Adrenal gland (tissue), 5 donors: ENCODE data around the gene HHAT.

Experiments used
- CTCF ChIP-seq, 6 experiments: fragments of 450-650 bp in 4 of 6; fragments of 200-600 bp in 2 of 6; sonication (generic) in 1 of 6; IDR thresholded peaks; 1 replicate in 5 of 6; 2 replicates in 1 of 6; pipeline versions ENCODE4 v1.5.1 to v1.8.0; 2016 to 2021; ENCODE audit warnings: antibody characterized with exemption in 6 of 6, mild to moderate bottlenecking in 2 of 6, moderate library complexity in 1 of 6
- POLR2A ChIP-seq, 2 donors: fragments of 450-650 bp; IDR thresholded peaks; one replicate each; pipeline ENCODE4 v1.6.1; 2017; ENCODE audit warnings: antibody characterized with exemption in 2 of 2, mild to moderate bottlenecking in 2 of 2, moderate library complexity in 1 of 2
- donor health status: DM: no; HTN: no; CAD: no.

DNA sequence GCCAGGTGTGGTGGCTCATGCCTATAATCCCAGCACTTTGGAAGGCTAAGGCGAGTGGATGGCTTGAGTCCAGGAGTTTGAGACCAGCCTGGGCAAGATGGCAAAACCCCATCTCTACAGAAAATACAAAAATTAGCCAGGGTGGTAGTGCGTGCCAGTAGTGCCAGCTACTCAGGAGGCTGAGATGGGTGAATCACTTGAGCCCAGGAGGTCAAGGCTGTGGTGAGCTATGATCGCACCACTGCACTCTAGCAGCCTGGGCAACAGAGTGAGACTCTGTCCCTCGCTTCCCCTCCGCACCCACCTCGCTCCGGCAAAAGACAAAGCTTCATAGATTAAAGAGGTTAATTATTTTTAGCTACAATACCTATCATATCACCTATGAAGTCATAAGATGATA, 100.0 kb downstream of the HHAT start:
- TF ChIP-seq POLR2A (IDR thresholded peaks at IDR 0.05) (no peak), CTCF (IDR thresholded peaks at IDR 0.05) (no peak)
